GM19397 (cell line): ENCODE results near the gene PYGB.
"Not testable (repeated sequence)": the region's sequence is repeated elsewhere in the genome, so short reads cannot be mapped to it uniquely, and the experiment has no call there.

ENCODE experiments used
- ATAC-seq: cut with Tn5 transposase; IDR thresholded peaks from one replicate; pipeline ENCODE4 v1.9.1; 2021; ENCODE audit warnings: mild to moderate bottlenecking, moderate library complexity; ENCODE audit not compliant: unreplicated experiment

Gene PYGB

DNA sequence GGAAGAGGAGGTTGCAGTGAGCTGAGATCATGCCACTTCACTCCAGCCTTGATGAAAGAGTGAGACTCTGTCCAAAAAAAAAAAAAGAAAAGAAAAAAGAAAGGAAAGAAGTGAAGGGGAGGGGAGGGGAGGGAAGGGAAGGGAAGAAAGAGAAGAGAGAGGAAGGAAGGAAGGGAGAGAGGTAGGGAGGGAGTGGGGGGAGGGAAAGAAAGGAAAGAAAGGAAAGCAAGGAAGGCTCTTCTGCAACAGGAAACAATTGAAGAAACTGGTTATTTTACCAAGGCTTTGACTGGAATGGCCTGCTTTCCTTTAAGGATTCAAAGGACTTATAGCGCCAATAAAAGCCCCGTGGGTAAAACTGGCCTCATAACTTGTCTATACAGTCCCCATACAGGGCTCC lies 78.1 kb downstream of the PYGB start:
- ATAC-seq: no peak

DNA sequence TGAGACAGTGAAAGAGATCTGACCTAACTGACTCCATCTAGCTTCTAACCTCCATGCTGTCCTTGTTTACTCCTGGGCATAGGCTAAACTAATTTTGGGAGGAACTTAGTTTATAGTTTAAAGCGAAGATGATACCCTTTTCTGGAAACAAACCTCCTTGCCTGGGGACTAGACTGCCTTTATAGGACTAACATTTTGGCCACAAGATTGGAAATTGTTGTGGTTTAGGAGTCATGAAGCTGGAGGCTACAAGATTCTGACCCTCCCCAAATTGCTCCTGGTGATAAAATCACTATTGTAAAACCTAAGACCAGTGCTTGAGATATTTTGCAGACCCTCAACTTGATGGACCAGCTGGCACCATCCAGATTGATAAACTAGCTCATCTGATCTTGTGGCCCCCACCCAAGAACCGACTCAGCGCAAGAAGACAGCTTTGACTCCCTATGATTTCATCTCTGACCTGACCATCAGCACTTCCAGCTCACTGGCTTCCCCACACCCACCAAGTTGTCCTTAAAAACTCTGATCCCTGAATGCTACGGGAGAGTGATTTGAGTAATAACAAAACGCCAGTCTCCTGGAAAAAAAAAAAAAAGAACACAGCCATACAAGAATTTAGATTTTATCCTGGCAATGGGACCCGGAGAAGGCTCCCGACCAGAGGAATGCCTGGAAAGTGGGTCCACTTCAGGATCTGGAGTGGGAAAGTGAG lies 79.8 kb downstream of the PYGB start:
- no peak for ATAC-seq

GRCh38 chr20:25328954-25329498 lies 81.1 kb downstream of the PYGB start:
- ATAC-seq: no peak

DNA sequence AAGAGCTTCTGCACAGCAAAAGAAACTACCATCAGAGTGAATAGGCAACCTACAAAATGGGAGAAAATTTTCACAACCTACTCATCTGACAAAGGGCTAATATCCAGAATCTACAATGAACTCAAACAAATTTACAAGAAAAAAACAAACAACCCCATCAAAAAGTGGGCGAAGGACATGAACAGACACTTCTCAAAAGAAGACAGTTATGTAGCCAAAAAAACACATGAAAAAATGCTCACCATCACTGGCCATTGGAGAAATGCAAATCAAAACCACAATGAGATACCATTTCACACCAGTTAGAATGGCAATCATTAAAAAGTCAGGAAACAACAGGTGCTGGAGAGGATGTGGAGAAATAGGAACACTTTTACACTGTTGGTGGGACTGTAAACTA lies 87.1 kb downstream of the PYGB start:
- ATAC-seq: not testable (repeated sequence)

- no peak for ATAC-seq
Measured at GRCh38 chr20:25336561-25337422, 88.9 kb downstream of the PYGB start.

GRCh38 chr20:25338112-25339023 lies 90.5 kb downstream of the PYGB start:
- ATAC-seq: no peak

DNA sequence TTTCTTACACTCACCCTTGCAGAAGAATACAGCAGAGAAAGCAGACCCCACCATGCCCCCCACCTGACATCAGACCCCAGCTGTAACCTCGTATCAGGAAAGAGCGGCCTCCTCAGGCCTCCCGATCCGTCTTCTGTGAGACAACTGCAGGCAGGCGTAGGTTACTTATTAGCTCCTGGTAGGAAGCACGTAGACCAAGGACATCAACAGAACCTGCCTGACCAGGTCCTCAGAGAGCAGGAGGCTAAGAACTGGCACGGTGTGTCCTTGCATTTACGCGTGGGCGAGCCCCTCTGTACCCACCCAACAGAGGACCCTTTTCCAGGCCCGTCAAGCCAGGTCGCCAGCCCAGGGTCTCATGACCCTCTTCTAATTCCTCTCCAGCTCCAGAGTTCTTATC lies 91.7 kb downstream of the PYGB start:
- no peak for ATAC-seq

GRCh38 chr20:25340380-25340779 lies 92.5 kb downstream of the PYGB start:
- ATAC-seq: no peak

GRCh38 chr20:25341716-25342680 lies 94.1 kb downstream of the PYGB start:
- ATAC-seq: no peak

GRCh38 chr20:25344634-25345033 lies 96.7 kb downstream of the PYGB start:
- ATAC-seq: no peak

GRCh38 chr20:25345721-25346120 lies 97.8 kb downstream of the PYGB start:
- no peak for ATAC-seq

DNA sequence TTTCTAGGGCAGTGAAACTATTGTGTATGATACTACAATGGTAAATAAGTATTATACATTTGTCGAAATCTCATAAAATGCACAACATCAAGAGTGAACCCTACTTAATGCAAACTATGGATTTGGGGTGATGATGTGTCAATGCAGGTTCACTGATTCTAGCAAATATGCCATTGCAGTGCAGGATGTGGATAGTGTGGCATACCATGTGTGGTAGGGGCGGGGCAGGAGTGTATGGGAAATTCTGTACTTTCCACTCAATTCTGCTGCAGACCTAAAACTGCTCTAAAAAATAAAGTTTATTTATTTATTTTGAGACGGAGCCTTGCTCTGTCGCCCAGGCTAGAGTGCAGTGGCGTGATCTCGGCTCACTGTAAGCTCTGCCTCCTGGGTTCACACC lies 98.5 kb downstream of the PYGB start:
- ATAC-seq: no peak
